GM19035 (cell line): ENCODE results near the gene ZNF664.

Experiments used
- ATAC-seq: cut with Tn5 transposase; IDR thresholded peaks from one replicate; pipeline ENCODE4 v1.9.1; 2021; ENCODE audit not compliant: unreplicated experiment

The ZNF664 gene

DNA sequence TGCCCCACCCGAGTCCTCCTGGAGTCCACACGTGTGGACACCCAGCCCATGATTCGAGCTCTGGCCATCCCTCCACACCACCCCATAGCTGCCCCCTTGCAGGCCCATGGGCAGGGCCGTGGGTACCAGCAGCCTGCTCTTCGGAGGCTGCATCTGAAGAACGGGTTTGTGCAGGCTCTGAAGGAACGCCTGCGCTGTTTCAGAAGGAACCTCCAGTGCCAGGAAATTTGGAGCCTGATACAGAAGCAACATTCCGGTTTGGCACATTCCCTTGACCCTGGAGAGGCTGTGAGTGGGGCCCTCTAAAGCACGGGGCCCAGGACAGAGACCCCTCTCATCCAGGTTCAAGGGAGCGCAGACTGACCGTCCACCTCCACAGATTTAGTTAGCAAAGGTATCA lies 57.0 kb downstream of the ZNF664 start:
- ATAC-seq, result no peak

DNA sequence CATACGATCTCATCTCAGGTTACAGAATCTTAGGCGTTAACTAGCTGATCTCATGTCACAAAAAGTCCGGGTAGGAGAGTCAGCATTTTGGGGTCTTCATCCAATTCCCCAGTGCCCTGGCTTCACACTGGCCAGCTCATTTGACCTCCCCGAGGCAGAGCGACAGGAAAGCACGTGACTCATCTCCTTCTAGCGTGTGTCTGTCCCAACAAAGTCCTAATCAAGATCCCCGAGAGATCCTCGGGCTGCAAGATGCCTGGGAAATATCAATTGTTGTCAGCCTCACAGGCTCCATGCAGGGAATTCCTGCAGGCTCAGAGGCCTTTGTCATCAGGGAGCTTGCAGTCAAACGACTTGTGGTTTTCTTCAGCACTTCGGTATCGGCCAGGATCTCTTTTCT lies 57.5 kb downstream of the ZNF664 start:
- no peak for ATAC-seq

DNA sequence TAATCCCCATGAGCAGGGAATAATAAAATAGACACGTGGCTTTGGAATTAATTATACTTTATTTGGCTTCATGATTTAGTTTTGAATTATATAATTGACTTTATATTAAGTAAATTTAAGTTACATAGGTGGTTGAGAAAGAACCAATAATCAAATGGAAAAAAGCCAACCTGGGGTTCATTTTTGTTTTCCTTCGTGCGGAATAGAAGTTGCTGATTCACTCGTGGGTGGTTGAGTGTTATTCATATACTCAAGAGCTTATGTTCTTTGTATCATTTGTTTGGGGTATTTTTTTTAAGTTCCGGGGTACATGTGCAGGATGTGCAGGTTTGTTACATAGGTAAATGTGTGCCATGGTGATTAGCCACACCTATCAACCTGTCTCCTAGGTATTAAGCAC lies 58.0 kb downstream of the ZNF664 start:
- ATAC-seq, result no peak

DNA sequence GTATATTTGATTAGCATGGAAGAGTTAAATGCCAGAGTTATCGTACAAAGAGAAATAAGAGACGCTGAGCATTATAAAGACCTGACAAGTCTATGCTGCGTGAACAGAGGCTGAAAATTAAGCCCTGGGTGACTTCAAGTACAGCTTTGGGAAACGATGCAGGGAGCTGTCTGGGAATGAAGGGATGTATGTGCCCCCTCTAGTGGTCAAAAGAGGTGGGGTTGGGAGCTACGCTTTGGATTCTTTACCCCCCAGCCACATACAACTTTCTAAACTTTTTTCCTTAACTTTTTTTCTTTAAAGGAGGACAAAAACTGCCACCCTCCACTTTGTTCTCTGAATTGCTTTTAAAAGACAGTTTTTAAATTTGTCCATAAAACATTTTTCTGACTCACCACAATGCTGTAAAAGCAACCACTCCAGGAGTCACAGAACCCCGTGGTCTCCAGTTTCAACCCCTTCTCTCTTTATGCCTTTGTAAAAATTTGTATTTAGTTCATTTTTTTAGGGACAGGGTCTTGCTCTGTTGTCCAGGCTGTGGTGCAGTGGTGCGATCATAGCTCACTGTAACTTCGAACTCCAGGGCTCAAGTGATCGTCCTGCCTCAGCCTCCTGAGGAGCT lies 59.4 kb downstream of the ZNF664 start:
- ATAC-seq, result no peak

DNA sequence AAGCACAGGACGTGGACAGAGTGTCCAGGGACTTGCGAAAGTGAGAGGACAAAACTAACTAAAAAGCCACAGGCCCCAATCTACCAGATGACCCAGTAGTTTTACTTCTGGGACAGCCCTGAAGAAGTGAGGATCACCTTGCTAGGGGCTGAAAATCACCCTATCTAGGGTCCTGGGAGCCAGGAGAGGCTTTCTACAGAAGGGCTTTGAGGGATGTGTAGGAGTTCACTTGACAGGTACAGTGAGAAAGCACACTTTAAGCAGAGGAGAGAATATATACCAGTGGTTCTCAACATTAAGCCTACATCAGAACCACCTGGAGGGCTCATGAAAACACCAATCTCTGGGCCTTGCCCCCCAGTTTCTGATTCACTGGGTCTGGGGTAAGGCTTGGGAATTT lies 60.8 kb downstream of the ZNF664 start:
- ATAC-seq, result no peak

DNA sequence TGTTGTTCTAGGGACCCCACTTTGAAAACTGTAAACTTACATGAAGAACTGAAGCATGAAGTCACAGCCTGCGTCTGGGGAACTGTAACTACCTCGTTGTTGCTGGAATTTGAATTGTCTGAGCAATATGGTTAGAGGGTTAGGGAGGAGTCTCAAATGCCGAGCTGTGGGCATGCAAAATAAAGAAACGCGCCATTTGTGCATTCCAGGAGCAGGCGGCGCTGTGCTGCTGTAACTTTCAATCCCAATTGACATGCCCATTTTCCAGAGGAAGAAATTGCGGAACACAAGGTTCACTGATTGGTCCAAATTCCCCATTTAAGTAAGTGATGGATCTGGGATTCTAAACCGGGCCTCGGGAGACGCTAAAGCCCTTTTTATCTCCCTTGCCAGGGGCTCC lies 61.3 kb downstream of the ZNF664 start:
- no peak for ATAC-seq

DNA sequence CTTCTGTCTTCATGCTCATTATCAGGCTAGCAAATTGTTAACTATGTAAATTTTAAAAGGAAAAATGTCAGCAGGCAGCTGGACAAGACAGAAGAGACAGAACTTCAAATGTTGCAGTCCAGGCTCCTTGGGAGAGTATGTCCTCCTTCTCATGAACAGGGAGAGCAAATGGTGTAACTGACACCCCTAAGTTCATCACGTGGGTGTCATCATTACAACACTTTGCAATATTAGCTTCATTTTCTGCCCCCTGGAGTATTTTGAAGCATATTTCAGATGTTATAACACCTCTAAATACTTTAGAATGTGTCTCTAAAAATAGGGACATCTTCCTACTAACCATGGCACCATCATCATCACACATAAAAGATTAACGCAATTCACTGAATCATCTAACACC lies 62.1 kb downstream of the ZNF664 start:
- no peak for ATAC-seq

DNA sequence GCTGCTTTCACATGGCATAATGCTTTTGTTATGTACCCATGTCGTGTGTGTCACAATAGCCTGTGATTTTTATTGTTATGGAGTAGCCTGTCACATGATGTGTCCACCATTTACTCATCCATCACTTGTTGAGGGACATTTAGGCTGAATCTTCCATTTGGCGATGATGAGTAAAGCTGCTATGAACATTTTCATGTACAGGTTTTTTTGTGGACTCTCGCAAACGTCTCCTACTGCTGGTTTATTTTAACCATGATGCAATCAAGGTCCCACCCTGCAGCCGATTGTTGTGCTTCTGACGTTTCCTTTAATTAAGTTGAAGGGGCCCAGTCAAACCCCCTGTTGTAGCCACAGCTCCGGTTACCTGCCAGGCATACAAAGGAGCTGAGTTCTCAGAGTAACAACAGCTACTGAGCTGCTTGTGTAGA lies 63.2 kb downstream of the ZNF664 start:
- no peak for ATAC-seq

DNA sequence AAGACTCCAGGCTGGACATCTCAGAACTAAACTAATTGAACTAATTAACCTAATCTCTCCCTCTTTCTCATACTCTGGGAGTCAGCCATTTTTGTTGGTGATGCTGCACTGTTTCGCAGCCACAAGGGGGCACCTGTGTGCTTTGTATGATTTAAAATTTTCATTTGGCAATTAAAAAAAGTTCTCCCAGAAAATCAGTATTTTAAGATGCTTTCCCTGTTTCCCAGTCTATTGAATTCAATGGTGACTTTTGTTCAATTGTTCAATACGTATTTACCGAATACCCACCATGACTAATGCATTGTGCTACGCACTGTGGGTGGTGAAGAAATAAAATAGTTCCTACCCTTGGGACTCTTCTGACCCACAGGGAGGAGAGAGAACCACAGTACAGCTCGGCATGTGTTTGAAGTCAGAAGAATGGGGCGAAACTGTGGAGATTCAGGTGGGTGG lies 63.7 kb downstream of the ZNF664 start:
- ATAC-seq, result no peak

DNA sequence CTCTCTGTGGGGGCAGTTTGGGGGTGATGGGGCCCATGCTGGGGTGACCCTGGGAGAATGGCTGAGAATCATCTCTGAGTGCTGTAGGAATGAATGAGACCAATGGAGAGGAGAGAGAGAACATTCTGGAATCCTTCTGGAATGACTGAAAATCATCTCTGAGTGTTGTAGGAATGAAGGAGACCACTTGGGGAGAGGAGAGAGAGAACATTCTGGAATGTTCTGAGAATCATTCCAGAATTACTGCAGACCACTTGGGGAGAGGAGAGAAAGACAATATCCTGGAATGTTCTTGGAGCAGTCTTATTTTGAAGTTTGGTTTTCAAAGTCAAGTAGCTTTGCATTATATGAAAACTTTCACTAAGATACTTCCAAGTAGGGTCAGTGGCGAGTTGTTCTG lies 64.3 kb downstream of the ZNF664 start:
- no peak for ATAC-seq

DNA sequence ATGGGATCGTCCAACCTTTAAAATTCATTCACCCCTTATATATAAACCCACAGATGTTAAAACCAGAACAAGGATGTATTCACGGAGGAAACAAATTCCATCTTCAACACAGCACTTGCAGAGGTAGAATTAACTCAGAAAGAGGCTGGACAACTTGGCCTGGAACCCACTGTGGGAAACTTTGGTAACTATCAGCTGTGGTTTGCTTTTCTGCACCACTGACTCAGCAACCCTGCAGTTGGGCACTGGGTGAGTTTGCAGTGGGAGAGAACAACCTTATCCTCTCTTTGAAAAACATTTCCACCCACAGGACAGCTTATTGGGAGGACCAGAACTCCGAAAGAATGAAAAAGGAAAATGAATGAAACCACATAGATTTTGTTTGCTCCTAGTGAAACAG lies 66.3 kb downstream of the ZNF664 start:
- ATAC-seq, result no peak

DNA sequence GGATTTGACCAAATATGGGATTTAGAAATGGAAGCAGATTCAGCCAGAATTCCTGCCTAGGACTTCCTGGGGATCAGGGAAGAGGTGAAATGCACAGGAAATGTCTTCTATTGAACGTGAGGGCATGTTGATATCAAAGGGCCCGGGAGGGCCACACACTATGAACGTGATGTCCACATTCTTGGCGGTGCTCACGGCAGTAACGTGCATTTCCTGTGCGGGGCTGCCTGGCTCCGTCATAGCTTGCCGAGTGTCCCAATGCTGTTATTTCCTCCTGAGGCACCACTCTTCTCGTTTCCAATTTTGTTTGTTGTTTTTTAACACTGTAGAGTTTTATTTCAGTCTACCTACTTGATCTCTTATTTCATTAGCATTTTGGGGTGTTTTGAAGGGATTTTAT lies 67.3 kb downstream of the ZNF664 start:
- no peak for ATAC-seq

DNA sequence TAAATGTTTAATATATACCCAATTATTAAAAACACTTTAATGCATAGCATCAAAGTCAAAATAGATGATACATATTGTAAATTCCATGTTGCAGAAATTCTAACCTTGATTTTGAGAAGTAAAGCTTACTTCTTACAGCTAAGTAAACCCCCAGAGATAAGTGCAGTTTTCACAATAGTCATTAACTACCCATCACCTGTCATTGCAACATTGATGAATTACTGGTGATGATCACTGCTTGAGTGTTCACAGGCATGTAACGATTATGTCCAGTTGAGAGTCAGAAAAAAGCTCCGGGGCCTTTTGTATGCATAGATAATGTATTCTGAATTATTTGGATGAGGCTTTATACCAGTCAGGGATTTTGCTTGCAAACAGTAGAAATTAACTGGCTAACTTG lies 67.7 kb downstream of the ZNF664 start:
- no peak for ATAC-seq

DNA sequence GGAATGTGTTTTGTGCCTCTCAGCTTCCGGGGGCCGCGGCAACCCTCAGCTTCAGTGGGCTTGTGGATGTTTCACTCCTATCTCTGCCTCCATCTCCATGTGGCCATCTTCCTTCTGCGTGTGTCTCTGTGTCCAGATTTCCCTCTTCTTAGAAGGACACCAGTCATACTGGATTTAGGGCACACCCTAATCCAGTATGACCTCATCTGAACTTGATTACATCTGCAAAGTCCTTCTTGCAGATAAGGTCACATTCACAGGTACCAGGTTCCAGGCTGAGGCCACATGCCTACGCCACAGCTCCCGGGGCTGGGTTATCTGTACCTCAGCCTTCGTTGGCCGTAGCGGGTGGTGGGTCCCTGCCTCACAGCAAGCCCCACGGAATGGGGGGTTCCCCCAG lies 68.9 kb downstream of the ZNF664 start:
- no peak for ATAC-seq

DNA sequence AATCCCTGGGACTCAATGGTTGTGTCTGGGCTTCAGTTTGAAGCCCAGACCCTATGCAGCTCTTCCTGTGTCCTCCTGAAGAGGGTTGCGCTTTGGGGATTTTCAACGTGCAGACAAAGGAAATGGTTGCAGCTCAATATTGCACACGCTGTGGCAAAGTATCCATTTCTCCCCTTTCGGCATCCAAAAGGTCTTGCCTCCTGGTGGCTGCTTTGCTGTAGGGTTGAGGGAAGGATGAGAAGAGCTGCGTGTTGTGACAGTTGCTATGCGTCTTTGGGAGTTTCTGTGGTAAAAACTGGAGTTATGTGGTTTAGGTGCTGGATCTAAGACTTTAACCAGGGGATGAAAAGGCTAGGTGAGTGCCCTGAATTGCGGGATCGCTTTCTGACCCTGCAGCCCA lies 71.0 kb downstream of the ZNF664 start:
- ATAC-seq, result no peak

DNA sequence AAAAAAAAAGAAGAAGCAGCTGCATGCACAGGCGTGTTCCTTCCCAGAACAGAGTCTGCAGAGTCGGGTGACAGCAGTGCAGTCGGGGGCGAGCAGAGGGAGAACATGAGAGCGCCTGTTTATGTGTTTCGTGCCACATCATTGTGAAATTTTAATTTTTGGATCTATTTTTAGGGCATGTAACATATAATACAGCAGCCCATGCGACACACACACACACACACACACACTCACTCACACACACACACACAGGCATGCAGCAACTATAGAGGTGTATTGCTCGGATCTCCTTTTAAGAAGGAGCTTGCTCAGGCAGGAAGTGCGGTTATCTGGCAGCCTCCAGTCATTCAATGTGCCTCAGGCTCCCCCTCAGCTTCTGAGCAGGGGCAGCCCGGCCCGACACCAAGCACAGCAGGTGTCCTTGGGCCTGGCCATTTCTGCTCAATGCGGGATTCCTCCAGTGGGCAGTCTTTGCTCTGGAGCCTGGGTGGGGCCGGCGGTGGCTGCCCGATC lies 71.8 kb downstream of the ZNF664 start:
- no peak for ATAC-seq

DNA sequence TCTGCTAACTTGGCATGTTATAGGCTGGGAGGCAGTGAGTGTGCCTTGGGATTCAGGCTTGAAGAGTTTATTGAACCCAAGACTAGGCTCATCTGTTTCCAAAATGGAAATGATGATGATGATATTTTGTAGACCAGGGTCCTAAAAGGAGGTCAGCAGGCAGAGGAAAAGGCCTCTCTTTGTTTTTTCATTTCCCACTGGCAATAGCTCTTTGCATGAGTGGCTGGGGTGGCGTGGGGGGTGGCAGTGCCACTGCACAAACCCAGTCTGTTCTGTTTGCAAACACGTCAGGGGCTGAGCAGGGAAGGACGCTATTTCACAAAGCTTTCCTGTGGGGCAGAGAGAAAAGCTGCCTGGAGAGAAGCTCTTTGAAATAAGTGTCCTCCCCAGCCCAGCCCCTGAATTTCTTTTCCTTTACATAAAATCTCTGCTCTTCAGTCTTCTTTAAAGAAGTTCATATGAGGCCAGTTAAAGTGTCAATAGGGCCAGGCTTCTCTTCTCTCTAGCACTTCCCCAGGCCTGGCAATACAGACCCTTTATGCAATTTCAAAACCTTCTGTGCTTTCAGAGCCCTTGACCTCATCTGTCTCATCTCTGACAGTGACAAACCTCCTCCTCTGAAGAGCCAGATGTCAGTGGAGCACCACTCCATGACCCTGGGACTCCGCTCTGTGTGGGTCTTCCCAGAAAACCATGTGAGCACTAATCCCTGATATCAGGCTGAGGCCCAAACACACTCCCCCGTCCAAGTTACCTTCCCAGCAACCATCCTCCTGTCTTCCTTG lies 72.8 kb downstream of the ZNF664 start:
- no peak for ATAC-seq

DNA sequence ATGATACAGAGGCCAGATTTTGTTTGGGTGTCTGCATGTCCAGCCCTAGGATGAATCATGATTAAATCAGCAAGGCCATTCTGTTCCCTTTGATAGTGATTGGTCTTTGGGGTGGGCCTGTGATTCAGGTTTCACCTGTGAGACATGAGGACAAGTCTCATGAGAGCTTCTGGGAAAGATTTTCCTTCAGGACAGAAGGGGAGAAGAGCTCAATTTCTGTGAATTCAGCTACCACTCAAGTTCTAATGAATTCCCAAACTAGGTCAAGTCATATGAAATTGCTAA lies 73.4 kb downstream of the ZNF664 start:
- ATAC-seq, result no peak

DNA sequence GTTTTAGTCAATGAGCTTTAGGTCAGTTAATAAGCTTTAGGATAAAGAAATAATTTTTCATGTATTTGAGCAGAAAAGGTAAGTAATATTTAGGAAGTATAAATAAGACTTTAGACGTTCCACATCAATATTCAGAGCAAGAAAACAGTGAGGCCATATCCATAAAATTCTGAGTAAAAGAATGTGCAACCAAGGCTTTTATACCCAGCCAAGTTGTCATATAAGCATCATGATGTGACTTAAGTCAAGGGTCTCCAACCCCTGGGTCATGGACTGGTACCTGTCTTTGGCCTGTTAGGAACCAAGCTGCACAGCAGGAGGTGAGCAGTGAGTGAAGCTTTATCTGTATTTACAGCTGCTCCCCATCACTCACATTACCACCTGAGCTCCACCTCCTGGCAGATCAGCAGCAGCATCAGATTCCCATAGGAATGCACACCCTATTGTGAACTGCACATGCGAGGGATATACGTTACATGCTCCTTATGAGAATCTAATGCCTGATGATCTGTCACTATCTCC lies 74.1 kb downstream of the ZNF664 start:
- no peak for ATAC-seq

DNA sequence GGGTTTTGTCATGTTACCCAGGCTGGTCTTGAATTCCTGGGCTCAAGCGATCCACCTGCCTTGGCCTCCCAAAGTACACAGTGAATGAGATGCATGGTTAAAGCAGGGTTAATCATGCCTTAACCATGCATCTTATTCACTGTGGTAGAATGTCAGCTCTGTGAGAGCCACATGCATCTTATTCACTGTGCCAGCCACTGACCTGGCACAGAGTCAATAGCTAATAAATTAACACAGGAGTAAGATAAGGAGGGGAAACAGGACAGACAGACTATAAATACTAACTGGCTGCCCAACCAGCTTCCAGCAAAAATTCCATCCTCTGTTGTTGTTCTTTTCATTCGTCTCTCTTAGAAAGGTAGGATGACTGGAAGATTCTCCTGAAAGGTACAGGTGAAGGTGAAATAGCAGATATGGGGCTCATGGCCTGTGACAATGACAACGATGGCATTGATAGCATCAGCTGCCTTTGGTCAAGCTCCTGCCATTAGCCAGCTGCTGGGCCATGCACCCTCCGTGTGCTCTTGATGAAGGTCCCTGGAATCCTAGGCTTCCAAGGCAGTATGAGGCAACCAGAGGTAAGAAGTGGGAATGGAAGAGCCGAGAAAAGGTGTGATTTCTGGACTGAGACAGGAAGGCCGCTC lies 76.6 kb downstream of the ZNF664 start:
- no peak for ATAC-seq

DNA sequence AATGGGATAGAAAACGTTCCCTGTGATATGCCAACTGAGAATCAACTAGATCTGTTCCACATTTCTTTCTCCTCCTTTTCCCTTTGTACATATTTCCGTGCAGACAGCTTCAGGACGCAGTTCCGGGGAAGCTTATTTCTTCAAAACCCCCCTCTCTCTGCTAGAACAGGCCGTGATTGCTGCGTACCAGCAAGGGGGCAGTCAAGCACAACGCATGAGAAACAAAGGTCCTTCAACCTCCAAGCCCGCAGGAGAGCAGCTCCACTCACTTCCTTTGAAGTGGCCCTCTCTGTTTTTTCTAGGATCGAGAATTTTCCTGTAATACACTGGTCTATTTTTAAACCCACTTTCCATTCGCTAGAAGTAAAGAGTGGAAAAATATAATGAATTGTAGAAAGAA lies 80.8 kb downstream of the ZNF664 start:
- ATAC-seq, result no peak

DNA sequence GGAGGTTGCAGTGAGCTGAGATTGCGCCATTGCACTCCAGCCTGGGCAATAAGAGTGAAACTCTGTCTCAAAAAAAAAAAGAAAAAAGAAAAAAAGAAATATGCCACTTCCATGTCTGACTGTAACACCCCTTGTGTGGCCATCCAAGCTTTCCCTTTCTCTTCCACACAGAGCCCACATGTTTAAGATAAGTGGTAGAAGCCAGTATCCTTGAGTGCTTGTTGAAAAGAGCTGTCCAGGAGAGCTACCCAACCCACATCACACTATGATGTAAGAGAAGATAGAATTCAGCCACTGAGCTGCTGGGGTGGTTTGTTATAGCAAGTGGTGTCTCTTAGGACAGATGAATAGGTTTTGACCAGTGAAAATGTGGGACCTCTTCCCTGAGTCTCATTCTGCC lies 82.1 kb downstream of the ZNF664 start:
- no peak for ATAC-seq
